A549 (cell line): ENCODE results near the gene THAP4.

Experiments
- EHMT2 ChIP-seq: fragments of 200-600 bp; sonication (generic); IDR thresholded peaks from 2 replicates; pipeline ENCODE4 v1.6.1; 2016; ENCODE audit warnings: antibody characterized with exemption, low read depth, mild to moderate bottlenecking, moderate library complexity
- ELK1 ChIP-seq: fragments of 150-350 bp; IDR thresholded peaks from 2 replicates; pipeline ENCODE4 v1.6.1; 2014; ENCODE audit warnings: low read depth, mild to moderate bottlenecking, low read length
- TF ChIP-seq, protein P1 (sequence below): fragments of 200-600 bp; sonication (generic); IDR thresholded peaks from 2 replicates; pipeline ENCODE4 v1.6.1; 2016; ENCODE audit warnings: antibody characterized with exemption, mild to moderate bottlenecking, moderate library complexity
- TF ChIP-seq, protein P2 (sequence below): fragments of >200 bp; sonication (Bioruptor Twin); formaldehyde crosslinking; IDR thresholded peaks from 3 replicates; pipeline ENCODE4 v1.5.1; 2016

- TF ChIP-seq, protein P1, sequence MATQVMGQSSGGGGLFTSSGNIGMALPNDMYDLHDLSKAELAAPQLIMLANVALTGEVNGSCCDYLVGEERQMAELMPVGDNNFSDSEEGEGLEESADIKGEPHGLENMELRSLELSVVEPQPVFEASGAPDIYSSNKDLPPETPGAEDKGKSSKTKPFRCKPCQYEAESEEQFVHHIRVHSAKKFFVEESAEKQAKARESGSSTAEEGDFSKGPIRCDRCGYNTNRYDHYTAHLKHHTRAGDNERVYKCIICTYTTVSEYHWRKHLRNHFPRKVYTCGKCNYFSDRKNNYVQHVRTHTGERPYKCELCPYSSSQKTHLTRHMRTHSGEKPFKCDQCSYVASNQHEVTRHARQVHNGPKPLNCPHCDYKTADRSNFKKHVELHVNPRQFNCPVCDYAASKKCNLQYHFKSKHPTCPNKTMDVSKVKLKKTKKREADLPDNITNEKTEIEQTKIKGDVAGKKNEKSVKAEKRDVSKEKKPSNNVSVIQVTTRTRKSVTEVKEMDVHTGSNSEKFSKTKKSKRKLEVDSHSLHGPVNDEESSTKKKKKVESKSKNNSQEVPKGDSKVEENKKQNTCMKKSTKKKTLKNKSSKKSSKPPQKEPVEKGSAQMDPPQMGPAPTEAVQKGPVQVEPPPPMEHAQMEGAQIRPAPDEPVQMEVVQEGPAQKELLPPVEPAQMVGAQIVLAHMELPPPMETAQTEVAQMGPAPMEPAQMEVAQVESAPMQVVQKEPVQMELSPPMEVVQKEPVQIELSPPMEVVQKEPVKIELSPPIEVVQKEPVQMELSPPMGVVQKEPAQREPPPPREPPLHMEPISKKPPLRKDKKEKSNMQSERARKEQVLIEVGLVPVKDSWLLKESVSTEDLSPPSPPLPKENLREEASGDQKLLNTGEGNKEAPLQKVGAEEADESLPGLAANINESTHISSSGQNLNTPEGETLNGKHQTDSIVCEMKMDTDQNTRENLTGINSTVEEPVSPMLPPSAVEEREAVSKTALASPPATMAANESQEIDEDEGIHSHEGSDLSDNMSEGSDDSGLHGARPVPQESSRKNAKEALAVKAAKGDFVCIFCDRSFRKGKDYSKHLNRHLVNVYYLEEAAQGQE, result no peak
- TF ChIP-seq, protein P2, sequence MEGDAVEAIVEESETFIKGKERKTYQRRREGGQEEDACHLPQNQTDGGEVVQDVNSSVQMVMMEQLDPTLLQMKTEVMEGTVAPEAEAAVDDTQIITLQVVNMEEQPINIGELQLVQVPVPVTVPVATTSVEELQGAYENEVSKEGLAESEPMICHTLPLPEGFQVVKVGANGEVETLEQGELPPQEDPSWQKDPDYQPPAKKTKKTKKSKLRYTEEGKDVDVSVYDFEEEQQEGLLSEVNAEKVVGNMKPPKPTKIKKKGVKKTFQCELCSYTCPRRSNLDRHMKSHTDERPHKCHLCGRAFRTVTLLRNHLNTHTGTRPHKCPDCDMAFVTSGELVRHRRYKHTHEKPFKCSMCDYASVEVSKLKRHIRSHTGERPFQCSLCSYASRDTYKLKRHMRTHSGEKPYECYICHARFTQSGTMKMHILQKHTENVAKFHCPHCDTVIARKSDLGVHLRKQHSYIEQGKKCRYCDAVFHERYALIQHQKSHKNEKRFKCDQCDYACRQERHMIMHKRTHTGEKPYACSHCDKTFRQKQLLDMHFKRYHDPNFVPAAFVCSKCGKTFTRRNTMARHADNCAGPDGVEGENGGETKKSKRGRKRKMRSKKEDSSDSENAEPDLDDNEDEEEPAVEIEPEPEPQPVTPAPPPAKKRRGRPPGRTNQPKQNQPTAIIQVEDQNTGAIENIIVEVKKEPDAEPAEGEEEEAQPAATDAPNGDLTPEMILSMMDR, result no peak
- TF ChIP-seq EHMT2 (no peak), ELK1 (no peak)
Observed at GRCh38 chr2:241638940-241639339, 2.0 kb upstream of the THAP4 start.
